HG03521 (cell line): ENCODE data around the gene BIRC2.

Source experiments
- ATAC-seq: cut with Tn5 transposase; IDR thresholded peaks from one replicate; pipeline ENCODE4 v1.9.1; 2021; ENCODE audit warnings: mild to moderate bottlenecking, moderate library complexity; ENCODE audit not compliant: unreplicated experiment

Gene BIRC2

DNA sequence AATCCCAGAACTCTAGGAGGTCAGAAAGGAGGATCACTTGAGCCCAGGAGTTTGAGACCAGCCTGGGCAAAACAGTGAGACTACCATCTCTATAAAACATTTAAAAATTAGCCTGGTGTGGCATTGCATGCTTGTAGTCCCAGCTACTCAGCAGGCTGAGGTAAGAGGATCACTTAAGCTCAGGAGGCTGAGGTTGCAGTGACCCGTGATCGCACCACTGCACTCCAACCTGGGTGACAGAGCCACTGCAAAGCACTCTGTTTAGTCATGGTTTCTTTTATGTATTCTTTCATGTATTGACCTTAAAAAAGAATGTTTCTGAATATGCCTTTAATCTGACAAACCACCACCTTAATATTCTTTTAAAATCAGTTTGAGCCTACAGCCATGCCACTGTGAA lies 52.2 kb downstream of the BIRC2 start:
- ATAC-seq: no peak

DNA sequence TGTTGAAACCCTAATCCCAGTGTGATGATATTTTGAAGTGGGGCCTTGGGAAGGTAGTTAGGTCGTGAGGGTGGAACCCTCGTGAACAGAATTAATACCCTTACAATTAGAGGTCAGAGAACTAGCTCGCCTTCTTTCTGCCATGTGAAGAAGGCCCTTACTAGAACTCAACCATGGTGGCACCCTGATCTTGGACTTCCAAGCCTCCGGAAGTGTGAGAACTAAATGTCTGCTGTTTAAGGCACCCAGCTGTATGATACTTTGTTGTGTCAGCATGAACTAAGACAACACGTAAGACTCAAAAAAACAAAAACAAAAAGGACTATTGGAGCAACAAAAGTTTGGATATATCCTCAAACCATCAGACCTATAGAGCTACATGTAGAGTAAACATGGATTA lies 53.6 kb downstream of the BIRC2 start:
- no peak for ATAC-seq

DNA sequence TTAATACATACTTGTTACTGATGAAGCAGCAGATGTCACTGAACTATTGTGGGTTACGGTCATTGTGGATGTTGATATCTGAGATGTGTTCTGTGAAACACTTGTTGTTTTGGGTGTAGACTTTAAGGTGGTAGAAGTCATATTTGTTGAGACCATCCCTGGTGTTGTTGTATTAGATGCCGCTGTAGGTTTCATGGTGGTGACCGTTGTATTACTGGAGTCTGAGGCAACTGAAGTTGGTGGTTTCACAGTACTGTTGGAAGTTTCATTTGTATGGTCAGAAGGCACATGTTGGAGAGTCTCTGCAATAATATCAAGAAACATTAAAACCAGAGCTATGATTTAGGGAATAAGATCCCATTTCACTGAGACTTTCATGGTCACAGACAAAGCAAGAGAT lies 54.9 kb downstream of the BIRC2 start:
- ATAC-seq: no peak

DNA sequence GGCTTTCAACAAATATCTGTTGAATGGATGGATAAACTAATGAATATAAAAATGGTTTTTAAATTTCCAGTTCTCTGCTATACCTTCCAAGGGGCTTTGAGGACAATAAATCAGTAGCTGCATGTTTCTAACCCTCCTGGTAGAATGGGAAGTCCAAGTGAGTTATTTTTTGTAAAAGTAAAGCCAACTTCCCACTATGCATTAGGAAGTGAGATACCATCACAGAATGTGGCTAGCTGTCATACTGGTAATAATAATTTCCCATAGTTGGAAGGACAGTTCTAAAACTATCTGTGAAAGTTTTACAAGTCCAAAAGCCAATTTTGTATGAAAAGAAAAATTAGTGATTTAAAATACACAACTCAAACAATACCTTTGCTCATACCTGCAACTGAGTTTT lies 55.5 kb downstream of the BIRC2 start:
- no peak for ATAC-seq

DNA sequence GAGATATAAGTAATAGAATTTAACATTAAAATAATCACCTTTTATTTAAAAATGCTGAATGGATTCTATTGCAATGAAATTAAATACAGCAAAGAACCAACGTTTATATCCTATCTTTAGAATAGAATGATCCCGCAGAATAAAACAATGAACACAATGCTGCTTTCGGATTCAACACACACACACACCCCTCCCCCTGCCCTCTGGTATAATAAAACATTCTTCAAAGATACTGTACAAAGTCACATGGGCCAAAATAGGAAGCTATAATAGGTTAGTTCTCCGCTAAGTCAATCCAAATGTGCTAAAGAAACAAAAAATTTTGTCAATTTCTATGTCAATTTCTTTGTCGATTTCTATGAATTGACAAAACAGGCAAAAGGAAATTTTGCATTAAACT lies 58.5 kb downstream of the BIRC2 start:
- no peak for ATAC-seq

DNA sequence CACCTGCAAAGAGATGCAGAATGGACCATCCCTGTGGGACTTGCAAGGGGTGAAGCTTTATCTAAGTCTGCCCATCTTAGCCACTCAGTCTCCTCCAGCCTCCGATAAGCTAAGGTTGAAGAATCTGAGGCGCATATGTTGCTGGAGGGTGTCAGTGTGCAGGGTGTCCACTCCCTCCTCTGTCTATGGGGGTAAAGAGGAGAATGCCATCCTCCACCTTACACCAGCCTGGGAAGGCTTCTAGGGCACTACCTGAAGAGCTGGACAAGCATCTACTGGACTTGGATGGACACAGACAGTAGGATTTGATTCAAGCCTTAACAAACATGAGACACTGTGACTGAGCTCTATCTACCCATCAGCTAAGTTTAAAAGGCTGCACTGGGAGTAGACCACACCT lies 59.1 kb downstream of the BIRC2 start:
- no peak for ATAC-seq

DNA sequence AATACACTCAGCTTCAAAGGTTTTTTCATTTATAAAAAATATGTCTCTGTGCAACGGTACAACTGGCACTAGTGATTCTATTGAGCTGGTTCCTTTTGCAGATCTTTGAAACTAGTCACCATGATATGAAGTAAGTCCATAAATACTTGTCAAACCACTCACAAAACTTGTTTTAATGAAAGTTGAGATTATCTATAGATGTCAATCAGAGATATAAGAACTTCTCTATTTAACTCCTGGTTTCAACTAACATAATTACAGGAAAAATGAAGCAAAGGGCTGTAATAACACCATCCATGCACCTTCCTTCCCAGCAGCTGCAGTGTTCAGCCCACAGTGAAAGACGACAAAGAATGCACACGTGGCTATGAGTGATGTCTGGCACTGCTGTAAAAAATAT lies 60.9 kb downstream of the BIRC2 start:
- no peak for ATAC-seq

DNA sequence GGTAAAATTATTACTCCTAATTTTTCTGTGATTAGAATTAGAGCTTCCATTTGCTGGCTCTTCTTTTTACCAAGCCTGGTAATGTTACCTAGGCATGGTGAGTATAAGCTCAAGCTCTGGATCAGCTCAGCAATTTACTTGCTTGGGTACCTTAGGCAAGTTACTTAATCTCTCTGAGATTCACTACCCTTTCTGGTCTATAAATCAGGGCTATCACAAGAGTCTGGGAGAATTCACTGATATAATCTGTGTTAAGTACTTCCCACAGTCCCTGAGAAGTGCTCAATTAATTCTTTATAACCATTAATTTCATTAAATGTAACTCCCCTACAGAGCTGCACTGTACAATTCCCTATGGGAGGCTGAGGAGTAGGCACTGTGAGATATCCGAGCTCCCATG lies 61.3 kb downstream of the BIRC2 start:
- ATAC-seq: no peak

DNA sequence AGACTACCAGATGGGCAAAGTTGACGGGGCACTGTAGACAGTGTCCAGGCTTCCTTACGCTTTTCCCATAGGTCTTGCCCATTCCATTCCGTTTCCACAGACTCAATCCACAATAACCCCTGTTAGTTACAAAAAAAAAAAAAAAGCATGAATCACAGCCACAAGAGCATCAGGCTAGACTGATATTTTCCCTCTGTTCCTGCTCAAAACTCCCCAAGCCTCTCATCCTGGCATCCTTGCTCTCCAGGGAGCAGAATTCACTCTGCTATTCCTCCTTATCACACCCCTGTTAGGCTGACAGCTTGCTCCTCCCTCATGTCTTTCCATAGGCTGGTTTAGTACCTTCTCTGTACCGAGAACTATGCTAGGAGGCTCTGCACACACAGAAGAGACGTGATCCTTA lies 63.4 kb downstream of the BIRC2 start:
- ATAC-seq: no peak

DNA sequence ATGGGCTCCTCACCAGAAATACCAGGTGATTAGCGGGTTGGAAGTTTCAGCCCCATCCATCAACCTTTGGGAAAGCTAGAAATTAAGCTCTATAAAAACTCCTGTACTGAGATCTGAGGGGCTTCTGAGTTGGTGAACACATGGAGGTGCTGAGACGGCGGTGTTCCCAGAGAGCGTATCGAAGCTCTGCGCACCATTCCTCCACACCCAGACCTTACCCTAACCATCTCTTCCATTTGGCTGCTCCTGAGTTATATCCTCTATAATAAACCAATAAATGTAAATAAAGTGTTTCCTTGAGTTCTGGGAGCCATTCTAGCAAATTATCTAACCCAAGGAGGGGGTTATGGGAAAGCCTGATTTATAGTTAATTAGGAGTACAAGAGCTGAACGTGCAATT lies 64.1 kb downstream of the BIRC2 start:
- no peak for ATAC-seq

DNA sequence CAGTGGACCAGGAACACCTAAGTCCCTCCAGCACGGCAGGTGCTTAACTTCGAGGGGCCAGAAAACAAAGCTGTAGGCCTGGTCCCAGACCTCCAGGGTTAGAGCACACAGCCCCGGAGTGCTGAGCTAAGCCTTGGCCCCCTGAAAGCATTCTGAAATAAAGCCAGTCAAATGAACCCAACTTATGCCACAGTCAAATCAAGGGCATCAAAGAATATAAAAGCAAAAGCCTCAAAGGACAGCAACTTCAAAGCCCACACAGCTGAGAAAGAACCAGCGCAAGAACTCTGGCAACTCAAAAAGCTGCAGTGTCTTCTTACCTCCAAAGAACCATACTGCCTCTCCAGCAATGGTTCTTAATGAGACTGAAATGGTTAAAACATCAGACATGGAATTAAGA lies 66.5 kb downstream of the BIRC2 start:
- ATAC-seq: no peak

DNA sequence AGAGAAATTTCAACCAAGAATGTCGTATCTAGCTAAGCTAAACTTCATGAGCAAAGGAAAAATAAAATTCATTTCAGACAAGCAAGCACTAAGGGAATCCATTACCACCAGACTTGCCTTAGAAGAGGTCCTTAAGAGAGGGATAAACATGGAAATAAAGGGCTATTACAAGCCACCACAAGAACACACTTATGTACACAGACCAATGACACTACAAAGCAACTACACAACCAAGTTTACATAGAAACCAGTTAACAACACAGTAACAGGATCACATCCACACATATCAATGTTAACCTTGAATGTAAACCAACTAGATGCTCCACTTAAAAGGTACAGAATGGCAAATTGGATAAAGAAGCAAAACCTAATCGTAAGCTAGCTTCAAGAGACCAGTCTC lies 67.5 kb downstream of the BIRC2 start:
- no peak for ATAC-seq

DNA sequence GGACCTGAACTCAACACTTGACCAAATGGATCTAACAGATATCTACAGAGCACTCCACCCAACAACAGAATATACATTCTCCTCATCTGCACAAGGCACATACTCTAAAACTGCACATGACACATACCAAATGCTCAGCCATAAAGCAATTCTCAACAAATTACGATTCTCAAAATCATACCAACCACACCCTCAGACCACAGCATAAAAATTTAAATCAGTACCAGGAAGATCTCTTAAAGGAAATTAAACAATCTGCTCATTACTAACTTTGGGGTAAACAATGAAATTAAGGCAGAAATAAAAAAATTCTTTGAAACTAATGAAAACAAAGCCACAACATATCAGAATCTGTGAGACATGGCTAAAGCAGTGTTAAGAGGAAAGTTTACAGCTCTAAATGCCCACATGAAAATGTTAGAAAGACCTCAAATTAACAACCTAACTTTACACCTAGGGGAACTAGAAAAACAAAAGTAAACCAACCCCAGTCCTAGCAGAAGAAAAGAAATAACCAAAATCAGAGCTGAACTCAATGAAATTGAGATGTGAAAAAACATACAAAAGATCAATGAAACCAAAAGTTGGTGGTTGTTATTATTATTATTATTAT lies 68.4 kb downstream of the BIRC2 start:
- ATAC-seq: no peak

DNA sequence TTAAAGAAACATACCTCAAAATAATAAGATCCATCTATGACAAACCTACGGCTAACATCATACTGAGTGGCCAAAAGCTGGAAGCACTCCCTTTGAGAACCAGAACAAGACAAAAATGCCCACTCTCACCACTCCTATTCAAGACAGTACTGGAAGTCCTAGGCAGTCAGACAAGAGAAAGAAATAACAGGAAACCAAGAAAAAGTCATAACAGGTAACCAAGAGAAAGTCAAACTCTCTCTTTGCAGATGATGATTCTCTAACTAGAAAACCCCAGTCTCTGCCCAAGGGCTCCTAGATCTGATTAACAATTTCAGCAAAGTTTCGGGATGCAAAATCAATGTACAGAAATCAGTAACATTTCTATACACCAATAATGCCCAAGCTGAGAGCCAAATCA lies 70.0 kb downstream of the BIRC2 start:
- no peak for ATAC-seq

DNA sequence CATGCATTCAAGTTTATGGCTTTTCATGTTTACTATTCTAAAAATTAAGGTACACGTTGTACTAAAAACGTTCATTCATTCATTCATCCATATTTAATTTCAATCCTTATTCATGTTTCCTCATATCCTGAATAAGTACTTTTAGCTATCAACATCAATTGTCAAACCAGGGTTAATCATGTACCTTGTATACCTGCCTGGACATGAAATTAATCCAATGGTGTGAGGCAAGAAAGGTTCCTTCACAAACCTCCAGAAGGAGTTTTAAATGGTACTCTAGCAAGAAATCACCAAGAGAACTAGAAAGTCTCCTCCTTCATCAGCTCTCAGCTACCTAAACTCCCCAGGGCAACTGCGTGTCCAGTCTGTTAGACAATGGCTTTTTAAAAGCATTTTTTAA lies 72.2 kb downstream of the BIRC2 start:
- ATAC-seq: no peak

DNA sequence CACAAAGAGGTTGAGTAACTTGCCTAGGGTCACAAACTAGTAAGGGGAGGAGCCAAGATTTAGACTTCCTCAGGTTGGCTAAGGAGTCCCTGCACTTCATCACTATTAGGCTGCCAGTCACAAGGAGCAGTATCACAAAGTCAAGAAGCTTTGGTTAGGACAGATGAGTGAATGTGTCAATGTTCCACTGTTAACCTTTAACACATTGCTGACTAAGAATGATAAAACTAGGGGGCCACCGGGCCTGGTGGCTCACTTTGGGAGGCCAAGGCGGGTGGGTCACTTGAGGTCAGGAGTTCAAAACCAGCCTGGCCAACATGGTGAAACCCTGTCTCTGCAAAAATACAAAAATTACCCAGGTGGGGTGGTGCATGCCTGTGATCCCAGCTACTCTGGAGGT lies 73.5 kb downstream of the BIRC2 start:
- no peak for ATAC-seq

DNA sequence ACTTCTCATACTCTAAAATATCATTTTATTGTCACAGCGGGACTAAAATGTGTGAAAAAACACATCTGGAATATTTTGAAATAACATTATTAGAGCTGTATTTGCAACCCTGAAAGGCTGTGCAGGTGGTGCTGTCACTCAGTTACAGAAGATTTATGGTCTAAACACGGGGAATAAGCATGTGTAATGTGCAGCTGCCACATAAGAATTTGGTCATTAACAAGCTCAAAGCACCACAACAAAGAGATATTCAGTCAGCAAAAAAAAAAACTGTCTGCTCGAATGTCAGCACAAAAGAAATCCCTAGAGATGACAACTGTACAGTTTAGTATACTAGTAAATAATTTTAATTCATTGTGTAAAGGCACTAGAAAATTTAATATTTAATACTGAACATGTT lies 74.2 kb downstream of the BIRC2 start:
- no peak for ATAC-seq

DNA sequence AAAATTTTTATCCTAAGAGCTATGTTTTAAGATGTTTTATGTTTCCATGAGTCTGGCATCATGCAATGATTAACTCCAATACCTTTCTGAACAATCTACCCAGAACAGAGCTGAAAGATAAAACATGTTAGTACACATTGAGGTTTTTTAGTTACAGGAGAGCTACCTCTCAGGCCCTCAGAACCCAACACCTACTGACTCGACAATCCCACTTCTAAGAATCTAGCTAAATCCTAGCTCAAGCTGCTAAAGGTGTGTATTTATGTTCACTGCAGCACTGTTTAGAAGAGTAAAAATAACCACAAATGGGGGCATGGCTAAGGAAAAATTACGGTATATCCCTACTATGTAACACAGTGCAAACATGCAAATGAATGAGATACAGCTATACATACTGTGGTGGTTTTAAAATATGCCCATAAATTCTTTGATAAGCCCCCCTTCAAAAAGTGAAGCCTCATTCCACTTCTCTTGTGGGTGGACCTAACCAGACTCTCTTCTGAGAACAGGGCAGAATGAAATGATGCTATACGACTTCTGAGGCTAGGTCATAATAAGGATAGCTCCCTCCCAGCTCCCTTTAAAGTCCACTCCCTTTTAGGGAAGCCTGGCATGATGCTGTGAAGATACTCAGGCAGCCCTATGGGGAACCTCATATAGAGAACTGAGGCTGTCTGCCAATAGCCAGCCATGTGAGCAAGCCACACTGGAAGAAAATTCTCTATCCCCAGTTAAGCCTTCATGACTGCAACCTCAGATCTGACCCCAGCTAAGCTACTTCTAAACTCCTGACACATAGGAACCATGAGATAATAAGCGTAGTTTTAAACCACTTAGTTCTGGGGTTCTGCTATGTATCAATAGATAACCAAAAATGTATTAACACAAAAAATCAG lies 76.1 kb downstream of the BIRC2 start:
- no peak for ATAC-seq

DNA sequence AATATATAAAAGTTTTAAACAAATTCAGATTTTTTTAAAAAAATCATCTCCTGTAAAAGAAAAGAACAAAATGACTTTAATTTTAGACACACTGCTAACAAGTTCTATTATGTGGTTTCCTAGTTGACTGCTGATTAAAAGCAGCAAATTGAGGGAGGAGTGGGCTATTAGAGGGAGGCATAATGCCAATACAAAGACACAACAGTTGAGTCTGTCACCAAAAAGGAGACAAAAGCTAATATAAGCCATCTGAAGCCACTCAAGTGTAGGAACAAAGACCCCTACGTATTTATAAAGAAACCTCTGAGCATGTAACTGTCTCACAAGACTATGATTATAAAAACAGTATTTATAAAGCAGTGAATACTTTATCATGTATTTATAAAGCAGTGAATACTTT lies 76.9 kb downstream of the BIRC2 start:
- no peak for ATAC-seq

DNA sequence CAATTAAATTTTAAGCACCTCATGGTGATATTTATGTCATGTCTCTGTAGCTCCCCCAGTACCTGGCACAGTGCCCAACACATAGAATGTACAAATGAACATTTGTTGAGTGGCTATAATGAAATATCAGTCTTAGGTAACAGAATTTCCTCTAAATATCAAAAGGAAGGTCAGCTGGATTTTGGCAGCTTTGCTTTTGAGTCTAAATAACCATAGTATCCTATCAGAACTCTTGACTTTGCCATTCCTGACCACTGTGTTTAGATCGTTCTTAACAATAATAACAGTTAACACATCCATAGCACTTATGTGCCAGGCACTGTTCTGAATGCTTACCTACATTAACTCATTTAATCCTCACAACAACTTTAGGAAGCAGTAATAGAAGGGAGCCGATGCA lies 79.0 kb downstream of the BIRC2 start:
- ATAC-seq: no peak

DNA sequence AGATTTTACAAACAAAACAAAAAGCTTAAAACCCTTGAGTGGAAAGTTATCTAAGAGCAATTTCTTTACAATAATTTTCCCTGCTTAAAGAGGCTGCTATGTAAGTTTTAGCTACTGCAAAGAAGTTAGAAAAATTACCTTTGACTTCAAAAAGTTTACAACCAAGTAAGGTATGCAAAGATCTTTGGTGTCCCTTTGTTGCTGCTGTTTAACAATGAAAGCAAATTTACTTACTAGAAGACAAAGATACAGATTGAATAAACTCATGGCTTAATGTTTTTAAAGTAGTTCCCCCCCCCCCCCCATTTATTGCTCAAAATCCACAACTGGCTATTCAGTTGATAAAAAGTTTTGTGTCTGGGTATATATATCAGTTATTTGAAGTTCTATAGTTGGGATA lies 79.6 kb downstream of the BIRC2 start:
- ATAC-seq: no peak

DNA sequence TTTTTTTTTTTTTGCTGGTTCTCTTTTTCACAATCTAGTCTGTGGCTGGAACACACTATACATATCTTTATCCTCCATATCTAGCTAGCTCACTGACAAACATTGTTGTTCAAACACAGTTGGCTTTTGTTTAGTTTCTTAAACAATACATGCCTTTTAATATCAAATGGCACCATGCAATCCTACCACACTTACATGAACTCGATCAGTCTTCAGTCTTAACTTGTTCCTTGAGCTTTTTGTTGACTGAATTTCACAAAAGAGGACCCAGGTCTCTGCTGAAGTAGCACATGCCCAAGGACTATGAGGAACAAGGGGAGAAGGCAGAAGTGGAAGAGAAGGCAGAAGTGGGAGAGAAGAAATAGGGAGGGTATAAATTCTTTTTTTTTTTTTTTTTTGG lies 80.1 kb downstream of the BIRC2 start:
- no peak for ATAC-seq
